SK-N-SH (cell line): ENCODE data around the gene RSAD2.

ENCODE experiments used
- CTCF ChIP-seq: fragments of 200-600 bp; sonication (generic); IDR thresholded peaks from 2 replicates; pipeline ENCODE4 v1.6.1; 2017; ENCODE audit warnings: antibody characterized with exemption, mild to moderate bottlenecking, moderate library complexity
- EP300 ChIP-seq, 2 experiments: IDR thresholded peaks; 2 replicates each; pipeline versions ENCODE4 v1.4.0 to v1.6.1; 2012; ENCODE audit warnings: borderline replicate concordance in 1 of 2, low read depth in 1 of 2, low read length in 1 of 2
- FOSL2 ChIP-seq: IDR thresholded peaks from 2 replicates; pipeline ENCODE4 v1.4.0; 2012; ENCODE audit warnings: low read depth, mild to moderate bottlenecking, moderate library complexity, borderline replicate concordance
- GABPA ChIP-seq: IDR thresholded peaks from 2 replicates; pipeline ENCODE4 v1.4.0; 2012; ENCODE audit warnings: low read depth, mild to moderate bottlenecking
- JUND ChIP-seq: IDR thresholded peaks from 2 replicates; pipeline ENCODE4 v1.4.0; 2012
- MAX ChIP-seq: IDR thresholded peaks from 2 replicates; pipeline ENCODE4 v1.4.0; 2012; ENCODE audit warnings: low read depth
- MXI1 ChIP-seq: IDR thresholded peaks from 2 replicates; pipeline ENCODE4 v1.6.1; 2012; ENCODE audit warnings: mild to moderate bottlenecking, low read depth, low read length, improper control_type of control experiment
- NRF1 ChIP-seq: IDR thresholded peaks from 2 replicates; pipeline ENCODE4 v1.6.1; 2012; ENCODE audit warnings: low read depth, mild to moderate bottlenecking, low read length
- RAD21 ChIP-seq: IDR thresholded peaks from 2 replicates; pipeline ENCODE4 v1.6.1; 2012; ENCODE audit warnings: mild to moderate bottlenecking, low read length
- TF ChIP-seq, protein P1 (sequence below): IDR thresholded peaks from 2 replicates; pipeline ENCODE4 v1.4.0; 2012; ENCODE audit warnings: low read depth, borderline replicate concordance
- TF ChIP-seq, protein P2 (sequence below): IDR thresholded peaks from 2 replicates; pipeline ENCODE4 v1.6.1; 2012; ENCODE audit warnings: mild to moderate bottlenecking, low read depth, low read length, moderate library complexity

DNA sequence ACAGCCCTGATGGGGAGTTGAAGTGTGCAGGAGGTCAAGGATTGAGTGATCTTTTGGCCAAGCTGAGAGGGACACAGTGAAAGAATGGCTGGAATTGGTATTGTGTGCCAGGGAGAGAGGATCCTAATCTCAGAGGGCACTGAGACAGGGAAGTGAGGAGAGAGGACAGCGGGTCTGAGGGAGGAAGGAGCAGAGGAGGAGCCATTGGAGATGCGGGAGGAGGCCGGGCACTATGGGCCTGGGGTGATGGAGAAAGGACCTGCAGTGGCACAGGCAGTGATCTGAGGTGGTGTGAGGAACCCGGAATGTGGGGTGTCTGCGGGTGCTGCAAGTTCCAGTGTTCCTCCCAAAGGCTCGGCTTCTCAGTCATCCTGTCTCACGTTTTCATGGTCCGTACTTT lies 66.4 kb downstream of the RSAD2 start:
- TF ChIP-seq, protein P1, sequence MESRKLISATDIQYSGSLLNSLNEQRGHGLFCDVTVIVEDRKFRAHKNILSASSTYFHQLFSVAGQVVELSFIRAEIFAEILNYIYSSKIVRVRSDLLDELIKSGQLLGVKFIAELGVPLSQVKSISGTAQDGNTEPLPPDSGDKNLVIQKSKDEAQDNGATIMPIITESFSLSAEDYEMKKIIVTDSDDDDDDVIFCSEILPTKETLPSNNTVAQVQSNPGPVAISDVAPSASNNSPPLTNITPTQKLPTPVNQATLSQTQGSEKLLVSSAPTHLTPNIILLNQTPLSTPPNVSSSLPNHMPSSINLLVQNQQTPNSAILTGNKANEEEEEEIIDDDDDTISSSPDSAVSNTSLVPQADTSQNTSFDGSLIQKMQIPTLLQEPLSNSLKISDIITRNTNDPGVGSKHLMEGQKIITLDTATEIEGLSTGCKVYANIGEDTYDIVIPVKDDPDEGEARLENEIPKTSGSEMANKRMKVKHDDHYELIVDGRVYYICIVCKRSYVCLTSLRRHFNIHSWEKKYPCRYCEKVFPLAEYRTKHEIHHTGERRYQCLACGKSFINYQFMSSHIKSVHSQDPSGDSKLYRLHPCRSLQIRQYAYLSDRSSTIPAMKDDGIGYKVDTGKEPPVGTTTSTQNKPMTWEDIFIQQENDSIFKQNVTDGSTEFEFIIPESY, result no peak
- TF ChIP-seq CTCF, result no peak
- TF ChIP-seq RAD21, result no peak
- no peak for TF ChIP-seq EP300 (IDR thresholded peaks at IDR 0.05; ENCODE audit: borderline replicate concordance in 1 of 2, low read depth in 1 of 2, low read length in 1 of 2)
- TF ChIP-seq, protein P2, sequence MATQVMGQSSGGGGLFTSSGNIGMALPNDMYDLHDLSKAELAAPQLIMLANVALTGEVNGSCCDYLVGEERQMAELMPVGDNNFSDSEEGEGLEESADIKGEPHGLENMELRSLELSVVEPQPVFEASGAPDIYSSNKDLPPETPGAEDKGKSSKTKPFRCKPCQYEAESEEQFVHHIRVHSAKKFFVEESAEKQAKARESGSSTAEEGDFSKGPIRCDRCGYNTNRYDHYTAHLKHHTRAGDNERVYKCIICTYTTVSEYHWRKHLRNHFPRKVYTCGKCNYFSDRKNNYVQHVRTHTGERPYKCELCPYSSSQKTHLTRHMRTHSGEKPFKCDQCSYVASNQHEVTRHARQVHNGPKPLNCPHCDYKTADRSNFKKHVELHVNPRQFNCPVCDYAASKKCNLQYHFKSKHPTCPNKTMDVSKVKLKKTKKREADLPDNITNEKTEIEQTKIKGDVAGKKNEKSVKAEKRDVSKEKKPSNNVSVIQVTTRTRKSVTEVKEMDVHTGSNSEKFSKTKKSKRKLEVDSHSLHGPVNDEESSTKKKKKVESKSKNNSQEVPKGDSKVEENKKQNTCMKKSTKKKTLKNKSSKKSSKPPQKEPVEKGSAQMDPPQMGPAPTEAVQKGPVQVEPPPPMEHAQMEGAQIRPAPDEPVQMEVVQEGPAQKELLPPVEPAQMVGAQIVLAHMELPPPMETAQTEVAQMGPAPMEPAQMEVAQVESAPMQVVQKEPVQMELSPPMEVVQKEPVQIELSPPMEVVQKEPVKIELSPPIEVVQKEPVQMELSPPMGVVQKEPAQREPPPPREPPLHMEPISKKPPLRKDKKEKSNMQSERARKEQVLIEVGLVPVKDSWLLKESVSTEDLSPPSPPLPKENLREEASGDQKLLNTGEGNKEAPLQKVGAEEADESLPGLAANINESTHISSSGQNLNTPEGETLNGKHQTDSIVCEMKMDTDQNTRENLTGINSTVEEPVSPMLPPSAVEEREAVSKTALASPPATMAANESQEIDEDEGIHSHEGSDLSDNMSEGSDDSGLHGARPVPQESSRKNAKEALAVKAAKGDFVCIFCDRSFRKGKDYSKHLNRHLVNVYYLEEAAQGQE, result no peak
- no peak for TF ChIP-seq MAX
- no peak for TF ChIP-seq JUND
- TF ChIP-seq NRF1, result no peak
- TF ChIP-seq GABPA, result no peak
- no peak for TF ChIP-seq FOSL2
- TF ChIP-seq MXI1, result no peak
